ENCODE measurements around the gene CLTCL1.

The CLTCL1 gene

GRCh38 chr22:19150482-19151328 lies 140.8 kb downstream of the CLTCL1 start:
- DNase-seq (ENCODE audit: low read depth) = no peak

GRCh38 chr22:19149991-19150390 lies 141.5 kb downstream of the CLTCL1 start, which contains the start of gene GSC2:
GSC2 (minus strand) TSS chr22:19150292; CDS start chr22:19150283, 9 bp downstream.
- DNase-seq (ENCODE audit: low read depth) = no peak

GRCh38 chr22:19149047-19149883 lies 142.3 kb downstream of the CLTCL1 start:
- no peak for DNase-seq (ENCODE audit: low read depth)

- DNase-seq (ENCODE audit: low read depth) = no peak
Measured at GRCh38 chr22:19148417-19149046, 143.0 kb downstream of the CLTCL1 start.

GRCh38 chr22:19147195-19147780 lies 144.2 kb downstream of the CLTCL1 start:
- DNase-seq (ENCODE audit: low read depth) = no peak

GRCh38 chr22:19146215-19146968 lies 145.1 kb downstream of the CLTCL1 start:
- DNase-seq (ENCODE audit: low read depth) = no peak

GRCh38 chr22:19143967-19144400 lies 147.5 kb downstream of the CLTCL1 start:
- no peak for DNase-seq (ENCODE audit: low read depth)

- no peak for DNase-seq (ENCODE audit: low read depth)
Measured at GRCh38 chr22:19143212-19143611, 148.3 kb downstream of the CLTCL1 start.

GRCh38 chr22:19142394-19142793 lies 149.1 kb downstream of the CLTCL1 start:
- no peak for DNase-seq (ENCODE audit: low read depth)

GRCh38 chr22:19139974-19140373 lies 151.5 kb downstream of the CLTCL1 start:
- DNase-seq (ENCODE audit: low read depth) = no peak

GRCh38 chr22:19139001-19139356 lies 152.5 kb downstream of the CLTCL1 start:
- DNase-seq (ENCODE audit: low read depth) = no peak

- no peak for DNase-seq (ENCODE audit: low read depth)
Measured at GRCh38 chr22:19138217-19139000, 153.1 kb downstream of the CLTCL1 start.

GRCh38 chr22:19137384-19138216 lies 153.9 kb downstream of the CLTCL1 start:
- DNase-seq (ENCODE audit: low read depth) = no peak

- DNase-seq (ENCODE audit: low read depth) = no peak
Measured at GRCh38 chr22:19136915-19137314, 154.6 kb downstream of the CLTCL1 start.

- no peak for DNase-seq (ENCODE audit: low read depth)
Measured at GRCh38 chr22:19134874-19135273, 156.6 kb downstream of the CLTCL1 start.

- no peak for DNase-seq (ENCODE audit: low read depth)
Measured at GRCh38 chr22:19134176-19134831, 157.2 kb downstream of the CLTCL1 start.

- DNase-seq (ENCODE audit: low read depth) = no peak
Measured at GRCh38 chr22:19133561-19133960, 158.0 kb downstream of the CLTCL1 start.

GRCh38 chr22:19132693-19133400 lies 158.7 kb downstream of the CLTCL1 start:
- no peak for DNase-seq (ENCODE audit: low read depth)
